ENCODE results near the gene RIMKLB.
"Not testable (repeated sequence)": the region's sequence is repeated elsewhere in the genome, so short reads cannot be mapped to it uniquely, and the experiment has no call there.

Gene RIMKLB

GRCh38 chr12:8773461-8773860 lies 75.7 kb downstream of the RIMKLB start:
- no peak for DNase-seq (ENCODE audit: low read depth)

- no peak for DNase-seq (ENCODE audit: low read depth)
These were observed 81.5 kb downstream of the RIMKLB start for GRCh38 chr12:8779281-8779680.

- DNase-seq (ENCODE audit: low read depth), result no peak
These were observed 82.1 kb downstream of the RIMKLB start for GRCh38 chr12:8779862-8780261.

GRCh38 chr12:8780389-8780788 lies 82.6 kb downstream of the RIMKLB start:
- DNase-seq (ENCODE audit: low read depth), result no peak

- no peak for DNase-seq (ENCODE audit: low read depth)
These were observed 83.8 kb downstream of the RIMKLB start for GRCh38 chr12:8781381-8782127.

- no peak for DNase-seq (ENCODE audit: low read depth)
These were observed 86.6 kb downstream of the RIMKLB start for GRCh38 chr12:8784290-8784888.

GRCh38 chr12:8785499-8785898 lies 87.7 kb downstream of the RIMKLB start:
- DNase-seq (ENCODE audit: low read depth), result no peak

GRCh38 chr12:8787206-8787605 lies 89.4 kb downstream of the RIMKLB start:
- DNase-seq (ENCODE audit: low read depth), result not testable (repeated sequence)

- not testable (repeated sequence) for DNase-seq (ENCODE audit: low read depth)
These were observed 90.9 kb downstream of the RIMKLB start for GRCh38 chr12:8788706-8789105.

GRCh38 chr12:8789341-8790013 lies 91.7 kb downstream of the RIMKLB start:
- not testable (repeated sequence) for DNase-seq (ENCODE audit: low read depth)

GRCh38 chr12:8793226-8793625 lies 95.4 kb downstream of the RIMKLB start:
- not testable (repeated sequence) for DNase-seq (ENCODE audit: low read depth)

GRCh38 chr12:8794611-8795010 lies 96.8 kb downstream of the RIMKLB start:
- not testable (repeated sequence) for DNase-seq (ENCODE audit: low read depth)

- no peak for DNase-seq (ENCODE audit: low read depth)
These were observed 99.2 kb downstream of the RIMKLB start for GRCh38 chr12:8796831-8797626.

GRCh38 chr12:8801213-8801612 lies 103.4 kb downstream of the RIMKLB start:
- DNase-seq (ENCODE audit: low read depth), result not testable (repeated sequence)

- DNase-seq (ENCODE audit: low read depth), result not testable (repeated sequence)
These were observed 107.0 kb downstream of the RIMKLB start for GRCh38 chr12:8804833-8805232.

- not testable (repeated sequence) for DNase-seq (ENCODE audit: low read depth)
These were observed 107.7 kb downstream of the RIMKLB start for GRCh38 chr12:8805487-8805886.

- DNase-seq (ENCODE audit: low read depth), result not testable (repeated sequence)
These were observed 109.3 kb downstream of the RIMKLB start for GRCh38 chr12:8807084-8807483.

- DNase-seq (ENCODE audit: low read depth), result not testable (repeated sequence)
These were observed 112.3 kb downstream of the RIMKLB start for GRCh38 chr12:8810112-8810511.

- DNase-seq (ENCODE audit: low read depth), result no peak
These were observed 116.0 kb downstream of the RIMKLB start for GRCh38 chr12:8813572-8814357.

GRCh38 chr12:8816448-8817050 lies 118.8 kb downstream of the RIMKLB start:
- DNase-seq (ENCODE audit: low read depth), result no peak

GRCh38 chr12:8817856-8818255 lies 120.1 kb downstream of the RIMKLB start:
- DNase-seq (ENCODE audit: low read depth), result no peak
